Activated naive CD8-positive, alpha-beta T cell (primary cell): ENCODE results near the gene GPM6B.
A peak's percentile ranks its signal among the peaks of the same experiment; 100 is the strongest.
"Not testable (repeated sequence)": the region's sequence is repeated elsewhere in the genome, so short reads cannot be mapped to it uniquely, and the experiment has no call there.

Experiments used
- H3K27ac Mint-ChIP-seq: one replicate; pipeline ENCODE4 v1.8.0; 2021; ENCODE audit warnings: mixed read lengths
- H3K27me3 Mint-ChIP-seq: one replicate; pipeline ENCODE4 v1.8.0; 2021; ENCODE audit warnings: mixed read lengths
- H3K36me3 Mint-ChIP-seq: one replicate; pipeline ENCODE4 v1.8.0; 2021; ENCODE audit warnings: mixed read lengths
- H3K4me1 Mint-ChIP-seq: one replicate; pipeline ENCODE4 v1.8.0; 2021; ENCODE audit warnings: low read depth, mixed read lengths
- H3K4me3 Mint-ChIP-seq: one replicate; pipeline ENCODE4 v1.8.0; 2021; ENCODE audit warnings: mild to moderate bottlenecking, mixed read lengths
- H3K9me3 Mint-ChIP-seq: one replicate; pipeline ENCODE4 v1.8.0; 2021; ENCODE audit warnings: low read depth, mixed read lengths

Gene GPM6B

DNA sequence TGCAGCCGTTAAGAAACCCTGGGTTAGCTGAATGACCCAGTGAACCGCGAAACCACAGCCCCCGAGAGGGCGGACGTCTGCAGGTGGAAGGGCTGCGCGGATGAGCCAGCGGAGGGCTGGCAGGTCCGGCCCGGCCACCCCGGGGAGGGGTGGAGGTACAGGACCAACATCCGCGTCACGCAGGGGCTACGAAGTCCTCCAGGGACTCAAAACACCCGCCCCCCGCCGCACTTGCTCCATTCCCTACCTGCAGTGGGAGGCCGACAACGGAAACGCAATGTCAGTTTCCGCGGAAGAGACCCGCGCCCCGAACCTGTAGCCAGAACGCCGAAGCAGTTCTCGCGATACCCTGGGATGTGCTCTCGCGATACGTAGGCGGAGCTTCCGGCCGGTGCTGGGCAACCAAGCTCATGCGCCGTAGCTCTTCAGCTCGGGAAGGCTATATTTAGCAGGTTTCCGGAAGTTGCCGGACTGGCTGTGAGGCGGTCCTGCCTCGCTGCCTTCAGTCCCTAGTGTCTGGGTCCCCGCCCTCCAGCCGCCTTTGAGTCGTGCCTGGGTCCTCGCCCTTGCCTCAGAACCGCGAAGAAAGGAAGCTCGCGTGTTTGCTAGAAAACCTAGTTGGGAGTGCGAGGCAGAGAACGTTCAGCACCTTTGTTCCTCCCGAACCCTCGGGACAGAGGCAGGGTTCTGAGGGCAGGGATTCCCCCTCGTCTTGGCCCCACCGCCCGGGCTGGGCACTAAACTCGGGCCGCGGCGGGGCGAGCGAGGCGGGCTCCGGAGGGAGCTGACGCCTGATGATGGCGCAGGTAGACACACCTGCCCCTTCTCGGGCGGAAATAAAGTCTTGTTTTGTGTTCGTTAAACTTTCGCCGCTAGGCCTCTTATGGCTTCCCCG, 82.4 kb downstream of the GPM6B start, which contains the start of the genes OFD1 and TRAPPC2:
Gene OFD1, plus strand, starts transcription at position 471 of the 895 bp plus-strand sequence. Its CDS starts 324 bp downstream, at position 795.
Gene TRAPPC2, minus strand, starts transcription at position 343 of the 895 bp plus-strand sequence. CDS start 14,657 bp downstream, outside the sequence.
- Mint-ChIP-seq H3K27ac (peak within 1 kb of the TSS; percentile 87), H3K9me3 (no peaks in the 10 kb centered on the region), H3K4me3 (peak within 1 kb of the TSS; percentile 93), H3K4me1 (peaks cover 49% of the 10 kb centered on the region), H3K27me3 (no peaks in the 10 kb centered on the region), H3K36me3 (peaks cover 5% of the 10 kb centered on the region)

DNA sequence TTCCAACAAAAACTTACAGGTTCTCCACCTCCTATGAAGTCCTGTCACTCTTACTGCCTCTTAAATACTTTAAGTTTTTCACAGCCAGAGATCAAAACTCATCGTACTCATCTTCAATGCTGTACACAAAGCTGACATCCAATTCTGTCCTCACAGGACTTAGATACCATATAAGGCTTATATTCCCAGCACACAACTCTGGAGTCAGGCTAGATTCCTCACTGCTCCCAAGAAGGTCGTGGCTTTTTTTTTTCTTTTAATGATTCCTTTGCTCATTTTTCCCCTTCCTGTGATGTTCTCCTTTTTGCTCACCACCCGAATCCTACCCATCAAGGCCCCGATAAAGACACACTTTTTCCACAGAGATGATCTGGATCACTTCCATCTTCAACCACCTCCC, 83.4 kb downstream of the GPM6B start:
- Mint-ChIP-seq H3K4me3 (peak overlapping the region; percentile 93), H3K9me3 (no peaks in the 10 kb centered on the region), H3K27ac (peak overlapping the region; percentile 87), H3K4me1 (peaks cover 55% of the 10 kb centered on the region), H3K27me3 (no peaks in the 10 kb centered on the region), H3K36me3 (peaks cover 9% of the 10 kb centered on the region)

DNA sequence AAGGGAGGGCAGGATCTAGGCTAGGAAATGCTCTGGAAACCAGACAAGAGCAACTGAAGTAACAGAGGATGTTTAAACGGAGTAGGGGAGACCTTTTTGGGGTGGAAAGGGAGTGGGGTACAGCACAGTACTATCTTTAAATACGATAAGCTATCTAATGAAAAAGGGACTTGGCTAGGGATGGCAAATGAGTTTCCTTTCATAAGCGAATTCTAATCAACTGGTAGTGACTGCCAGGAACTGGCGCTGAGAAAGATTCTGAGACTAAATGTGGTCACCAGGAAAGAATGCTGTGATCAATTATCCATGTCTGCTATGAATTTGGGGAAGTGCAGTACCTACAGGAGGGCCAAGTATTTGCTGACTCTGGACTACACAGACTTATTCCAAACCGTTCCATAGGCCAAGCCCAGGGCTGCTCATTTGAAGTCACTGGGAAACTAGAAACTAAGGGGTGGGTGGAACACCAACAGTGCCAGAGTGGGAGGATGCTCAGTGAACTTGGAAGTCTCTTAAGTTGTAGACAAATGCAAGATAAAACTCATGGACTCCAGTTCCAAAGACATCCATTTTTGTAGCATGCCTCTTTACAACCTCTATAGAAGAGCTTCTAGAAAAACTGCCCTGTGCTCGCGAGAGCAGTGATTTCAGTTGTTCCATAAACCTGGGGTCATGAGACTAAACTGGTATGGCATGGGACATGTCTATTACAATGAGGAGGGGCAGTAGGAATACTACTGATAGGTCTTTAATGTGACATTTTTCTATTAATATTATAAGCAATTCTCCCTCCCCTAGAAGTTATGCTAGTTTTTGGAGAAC, 84.4 kb downstream of the GPM6B start:
- peaks cover 63% of the 10 kb centered on the region for H3K4me1 Mint-ChIP-seq
- no peaks in the 10 kb centered on the region for H3K9me3 Mint-ChIP-seq
- H3K27me3 Mint-ChIP-seq, result no peaks in the 10 kb centered on the region
- peak overlapping the region; percentile 93 for H3K4me3 Mint-ChIP-seq
- peak overlapping the region; percentile 87 for H3K27ac Mint-ChIP-seq
- peaks cover 11% of the 10 kb centered on the region for H3K36me3 Mint-ChIP-seq

DNA sequence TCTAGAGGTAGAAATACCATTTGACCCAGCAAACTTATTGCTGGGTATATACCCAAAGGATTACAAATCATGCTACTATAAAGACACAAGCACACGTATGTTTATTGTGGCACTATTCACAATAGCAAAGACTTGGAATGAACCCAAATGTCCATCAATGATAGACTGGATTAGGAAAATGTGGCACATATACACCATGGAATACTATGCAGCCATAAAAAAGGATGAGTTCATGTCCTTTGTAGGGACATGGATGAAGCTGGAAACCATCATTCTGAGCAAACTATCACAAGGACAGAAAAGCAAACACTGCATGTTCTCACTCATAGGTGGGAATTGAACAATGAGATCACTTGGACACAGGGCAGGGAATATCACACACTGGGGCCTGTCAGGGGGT, 86.4 kb downstream of the GPM6B start:
- not testable (repeated sequence) for H3K27me3 Mint-ChIP-seq, H3K4me3 Mint-ChIP-seq, H3K27ac Mint-ChIP-seq, H3K9me3 Mint-ChIP-seq
- peaks cover 18% of the 10 kb centered on the region for H3K36me3 Mint-ChIP-seq
- H3K4me1 Mint-ChIP-seq, result peaks cover 68% of the 10 kb centered on the region

DNA sequence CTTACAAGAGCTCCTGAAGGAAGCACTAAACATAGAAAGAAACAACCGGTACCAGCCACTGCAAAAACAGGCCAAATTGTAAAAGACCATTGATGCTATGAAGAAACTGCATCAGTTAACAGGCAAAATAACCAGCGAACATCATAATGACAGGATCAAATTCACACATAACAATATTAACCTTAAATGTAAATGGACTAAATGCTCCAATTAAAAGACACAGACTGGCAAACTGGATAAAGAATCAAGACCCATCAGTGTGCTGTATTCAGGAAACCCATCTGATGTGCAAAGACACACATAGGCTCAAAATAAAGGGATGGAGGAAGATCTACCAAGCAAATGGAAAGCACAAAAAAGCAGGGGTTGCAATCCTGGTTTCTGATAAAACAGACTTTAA, 90.3 kb downstream of the GPM6B start:
- not testable (repeated sequence) for H3K9me3 Mint-ChIP-seq, H3K4me3 Mint-ChIP-seq, H3K27me3 Mint-ChIP-seq
- Mint-ChIP-seq H3K27ac (peak overlapping the region; percentile 78), H3K36me3 (peaks cover 19% of the 10 kb centered on the region), H3K4me1 (peaks cover 63% of the 10 kb centered on the region)

DNA sequence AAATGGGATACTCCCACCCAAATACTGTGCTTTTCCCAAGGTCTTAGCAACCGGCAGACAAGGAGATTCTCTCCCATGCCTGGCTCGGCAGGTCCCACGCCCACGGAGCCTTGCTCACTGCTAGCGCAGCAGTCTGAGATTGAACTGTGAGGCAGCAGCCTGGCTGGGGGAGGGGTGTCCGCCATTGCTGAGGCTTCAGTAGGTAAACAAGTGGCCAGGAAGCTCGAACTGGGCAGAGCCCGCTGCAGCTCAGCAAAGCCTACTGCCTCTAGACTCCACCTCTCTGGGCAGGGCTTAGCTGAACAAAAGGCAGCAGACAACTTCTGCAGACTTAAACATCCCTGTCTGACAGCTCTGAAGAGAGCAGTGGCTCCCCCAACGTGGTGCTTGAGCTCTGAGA, 92.0 kb downstream of the GPM6B start:
- peaks cover 17% of the 10 kb centered on the region for H3K36me3 Mint-ChIP-seq
- not testable (repeated sequence) for H3K9me3 Mint-ChIP-seq, H3K27me3 Mint-ChIP-seq, H3K4me3 Mint-ChIP-seq, H3K27ac Mint-ChIP-seq
- peaks cover 60% of the 10 kb centered on the region for H3K4me1 Mint-ChIP-seq

DNA sequence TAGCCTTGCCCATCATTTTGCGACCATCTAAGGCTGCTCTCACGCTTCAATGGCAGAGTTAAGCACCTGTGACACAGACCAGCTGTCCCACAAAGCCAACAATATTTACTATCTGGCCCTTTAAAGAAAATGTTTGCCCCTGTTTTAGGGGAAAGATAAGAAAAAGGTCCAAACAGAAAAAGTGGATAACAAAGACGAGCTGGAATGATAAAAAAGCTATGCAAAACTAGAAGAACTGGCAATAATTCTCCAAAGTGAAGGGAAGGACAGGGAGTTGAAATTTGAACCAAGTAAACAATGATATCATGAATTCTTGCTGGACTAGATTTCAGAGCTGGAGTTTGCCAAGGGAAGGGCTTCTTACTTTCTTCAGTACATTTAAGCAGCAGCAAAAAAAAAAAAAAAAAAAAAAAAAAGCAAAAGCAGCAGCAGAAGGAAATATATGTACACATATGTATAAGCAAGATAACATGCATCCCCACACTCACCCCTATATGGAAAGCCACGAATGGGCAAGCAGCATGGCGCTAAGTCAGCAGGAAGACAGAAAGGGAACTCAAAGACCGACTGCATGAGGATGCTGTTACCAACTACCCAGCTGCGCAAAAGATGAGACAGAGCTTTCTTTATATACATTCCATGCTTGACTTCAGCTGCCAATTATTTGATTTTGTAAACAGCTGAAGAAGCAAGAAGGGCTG, 94.9 kb downstream of the GPM6B start:
- peaks cover 8% of the 10 kb centered on the region for H3K36me3 Mint-ChIP-seq
- peak overlapping the region; percentile 46 for H3K27ac Mint-ChIP-seq
- H3K4me1 Mint-ChIP-seq, result peaks cover 58% of the 10 kb centered on the region
- no peaks in the 10 kb centered on the region for H3K27me3 Mint-ChIP-seq
- H3K9me3 Mint-ChIP-seq, result no peaks in the 10 kb centered on the region
- H3K4me3 Mint-ChIP-seq, result no peak overlapping the region

DNA sequence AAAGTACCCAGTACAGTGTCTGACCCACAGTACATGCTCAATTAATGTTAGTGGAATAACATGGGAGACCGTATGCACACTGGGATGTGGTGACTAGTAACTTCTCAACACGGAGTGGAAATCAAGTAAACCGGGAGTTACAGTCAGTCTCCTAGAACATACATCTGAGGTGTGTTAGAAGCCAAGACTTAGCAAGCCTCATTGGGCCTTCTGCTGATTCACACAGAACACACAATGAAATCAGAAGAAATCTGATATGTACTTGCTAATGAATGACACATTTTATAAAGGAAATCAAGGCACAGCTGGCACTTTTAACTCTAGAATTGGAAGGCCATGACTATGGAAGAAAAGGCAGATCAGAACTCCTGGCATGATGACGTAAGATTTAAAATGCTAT, 95.5 kb downstream of the GPM6B start:
- H3K4me1 Mint-ChIP-seq, result peaks cover 55% of the 10 kb centered on the region

More for the DNA sequence above, 95.5 kb downstream of the GPM6B start:
- peaks cover 5% of the 10 kb centered on the region for H3K36me3 Mint-ChIP-seq
- no peaks in the 10 kb centered on the region for H3K9me3 Mint-ChIP-seq
- no peak overlapping the region for H3K4me3 Mint-ChIP-seq
- no peaks in the 10 kb centered on the region for H3K27me3 Mint-ChIP-seq
- peak overlapping the region; percentile 81 for H3K27ac Mint-ChIP-seq
